ENCODE results near the gene CD109. TPM values are rescaled to one million over a fixed set of nuclear protein-coding genes. Genes with fewer than 3 reads are reported as not detected.
"Not testable (repeated sequence)": the region's sequence is repeated elsewhere in the genome, so short reads cannot be mapped to it uniquely, and the experiment has no call there.

Gene CD109
- total RNA-seq, 1 experiment from 2014 or later, result 47.3 TPM

DNA sequence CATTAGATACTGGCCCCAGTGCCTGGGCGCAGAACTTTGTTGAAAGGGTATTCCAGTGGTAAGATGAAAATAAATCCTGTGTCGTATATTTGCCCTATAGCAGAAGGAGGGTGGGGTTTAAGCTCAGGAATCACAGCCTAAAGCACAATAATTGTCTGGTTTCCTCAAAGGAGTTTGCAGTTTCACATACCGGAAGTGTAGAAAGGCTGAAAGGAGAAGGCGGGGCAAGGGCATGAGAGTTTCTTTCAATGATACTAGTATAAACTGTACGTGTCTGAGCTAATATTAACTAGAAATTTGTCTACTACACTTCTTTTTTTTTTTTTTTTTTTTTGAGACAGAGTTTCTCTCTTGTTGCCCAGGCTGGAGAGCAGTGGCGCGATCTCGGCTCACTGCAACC lies 29.2 kb downstream of the CD109 start:
- not testable (repeated sequence) for H3K36me3 ChIP-seq; H3K27me3 ChIP-seq (replicated peaks); DNase-seq (ENCODE audit: low read depth in 1 of 2, low spot score in 2 of 2); H3K4me3 ChIP-seq; H3K27ac ChIP-seq; H3K9me3 ChIP-seq (replicated peaks)
- H3K4me1 ChIP-seq (replicated peaks), result peaks cover 11% of the 10 kb centered on the region

DNA sequence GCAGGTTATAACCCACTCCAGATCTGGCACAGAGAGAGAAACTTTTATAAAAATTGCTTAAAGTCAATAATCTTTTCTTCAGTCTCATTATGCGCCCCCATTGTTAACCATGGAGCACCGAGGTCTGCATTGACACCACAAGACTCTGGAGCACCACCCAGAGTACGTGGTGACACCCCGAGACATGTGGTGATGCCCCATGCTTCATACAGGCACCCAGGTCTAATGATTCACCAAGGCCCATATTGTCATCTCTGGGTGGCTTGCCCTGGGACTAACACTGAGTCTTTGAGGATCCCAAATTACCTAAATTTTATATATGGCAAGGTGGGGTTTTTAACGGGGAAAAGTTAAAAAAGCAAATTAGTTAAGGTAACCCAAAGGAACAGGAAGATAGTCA lies 31.1 kb downstream of the CD109 start:
- H3K9me3 ChIP-seq (replicated peaks), result no peaks in the 10 kb centered on the region
- H3K36me3 ChIP-seq, result peaks cover 7% of the 10 kb centered on the region
- no peaks in the 10 kb centered on the region for H3K27me3 ChIP-seq (replicated peaks)
- no peak overlapping the region for H3K27ac ChIP-seq
- H3K4me1 ChIP-seq (replicated peaks), result peaks cover 10% of the 10 kb centered on the region
- no peak for DNase-seq (ENCODE audit: low read depth in 1 of 2, low spot score in 2 of 2)
- no peak overlapping the region for H3K4me3 ChIP-seq

DNA sequence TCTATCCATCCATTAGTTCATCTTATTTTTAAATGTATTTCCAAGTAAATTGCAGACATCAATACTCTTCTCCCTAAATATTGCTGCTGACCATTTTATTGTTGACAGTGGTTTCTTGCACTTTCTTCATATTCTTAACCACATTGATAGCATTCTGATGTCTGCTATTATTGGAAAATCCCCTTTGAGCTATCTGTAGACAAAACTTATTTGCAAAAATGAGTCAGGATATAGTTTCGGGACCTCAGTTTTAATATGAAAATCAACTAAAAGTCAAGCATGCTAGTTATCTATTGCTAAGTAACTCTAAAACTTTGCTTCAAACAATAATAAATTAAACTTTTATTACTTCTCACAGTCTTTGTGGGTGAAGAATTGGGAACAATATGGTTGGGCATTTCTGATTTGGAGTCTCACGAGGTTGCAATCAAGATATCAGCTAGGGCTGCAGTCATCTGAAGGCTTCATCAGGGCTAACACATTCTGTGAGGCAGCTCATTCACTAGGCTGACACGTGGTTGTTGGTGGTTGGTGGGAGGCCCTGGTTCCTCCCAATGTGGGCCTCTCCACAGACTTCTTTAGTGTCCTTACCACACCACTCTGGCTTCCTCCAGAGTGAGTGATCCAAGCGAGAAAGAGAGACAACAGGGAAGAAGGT lies 32.7 kb downstream of the CD109 start:
- no peak for DNase-seq (ENCODE audit: low read depth in 1 of 2, low spot score in 2 of 2)

DNA sequence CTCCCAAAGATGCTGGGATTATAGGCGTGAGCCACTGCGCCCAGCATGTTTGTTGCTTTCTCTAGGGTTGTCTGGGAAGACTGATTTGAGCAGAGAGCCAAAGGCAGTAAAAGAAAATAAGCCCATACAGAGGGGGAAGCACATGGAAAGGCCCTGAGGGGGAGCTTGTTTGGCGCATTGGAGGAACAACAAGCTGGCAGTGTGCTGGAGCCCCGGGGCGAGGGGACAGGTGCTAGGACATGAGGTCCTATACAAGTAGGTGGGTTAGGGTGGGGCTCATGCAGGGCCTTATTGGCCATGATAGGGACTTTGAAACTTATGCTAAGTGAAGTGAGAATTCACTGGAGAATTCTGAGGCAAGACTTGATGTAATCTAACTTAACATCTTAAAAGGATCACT lies 35.3 kb downstream of the CD109 start:
- Histone ChIP-seq H3K9me3 (replicated peaks) (no peaks in the 10 kb centered on the region), H3K4me1 (replicated peaks) (no peaks in the 10 kb centered on the region), H3K27me3 (replicated peaks) (no peaks in the 10 kb centered on the region), H3K27ac (no peak overlapping the region), H3K36me3 (peaks cover 43% of the 10 kb centered on the region), H3K4me3 (no peak overlapping the region)
- no peak for DNase-seq (ENCODE audit: low read depth in 1 of 2, low spot score in 2 of 2)

More for the DNA sequence above, 32.7 kb downstream of the CD109 start:
- no peaks in the 10 kb centered on the region for H3K9me3 ChIP-seq (replicated peaks)
- peaks cover 23% of the 10 kb centered on the region for H3K36me3 ChIP-seq
- no peaks in the 10 kb centered on the region for H3K4me1 ChIP-seq (replicated peaks)
- H3K27ac ChIP-seq, result no peak overlapping the region
- no peaks in the 10 kb centered on the region for H3K27me3 ChIP-seq (replicated peaks)
- H3K4me3 ChIP-seq, result no peak overlapping the region

DNA sequence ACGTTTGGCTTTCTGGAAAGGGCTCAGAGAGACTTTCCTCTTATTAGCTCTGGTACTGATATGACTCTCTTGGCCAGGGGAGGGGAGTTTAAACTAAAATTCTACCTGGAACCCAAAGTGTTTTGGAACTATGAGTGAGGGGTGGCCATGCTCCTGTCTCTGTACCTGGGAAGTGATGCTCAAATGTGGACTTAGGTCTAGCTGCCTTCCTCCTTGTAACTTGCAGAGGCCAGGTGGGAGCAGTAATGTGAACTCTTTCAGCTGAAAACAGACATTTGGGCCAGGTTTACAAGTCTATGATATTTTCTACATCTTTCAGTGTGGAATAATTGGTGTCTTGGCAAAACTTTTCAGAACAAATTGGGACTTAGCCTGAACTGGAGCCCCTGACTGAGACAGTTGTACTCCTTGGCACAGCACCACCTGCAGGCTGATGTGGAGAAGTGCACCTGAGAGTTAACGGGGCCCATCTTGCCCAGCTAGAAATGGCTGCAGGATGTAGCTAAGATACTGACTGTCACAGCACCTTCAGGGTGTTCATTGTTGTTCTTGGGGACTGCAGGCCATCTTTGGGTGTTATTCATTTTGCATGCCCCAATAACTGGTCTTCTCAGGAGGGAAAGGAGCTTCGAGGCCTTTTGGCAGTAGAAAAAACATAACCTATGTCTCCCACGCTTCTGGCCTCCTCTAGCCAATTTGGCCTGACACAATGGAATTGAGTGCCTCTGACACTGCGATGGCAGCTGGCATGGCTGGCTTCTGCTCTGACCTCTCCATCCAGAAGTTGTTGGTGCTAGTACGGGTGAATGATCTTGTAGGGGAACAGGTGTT lies 37.1 kb downstream of the CD109 start:
- Histone ChIP-seq H3K4me1 (replicated peaks) (no peaks in the 10 kb centered on the region), H3K27me3 (replicated peaks) (no peaks in the 10 kb centered on the region), H3K27ac (no peak overlapping the region), H3K36me3 (peaks cover 44% of the 10 kb centered on the region), H3K9me3 (replicated peaks) (no peaks in the 10 kb centered on the region), H3K4me3 (no peak overlapping the region)
- DNase-seq (ENCODE audit: low read depth in 1 of 2, low spot score in 2 of 2), result peak; percentile 53 to 61

DNA sequence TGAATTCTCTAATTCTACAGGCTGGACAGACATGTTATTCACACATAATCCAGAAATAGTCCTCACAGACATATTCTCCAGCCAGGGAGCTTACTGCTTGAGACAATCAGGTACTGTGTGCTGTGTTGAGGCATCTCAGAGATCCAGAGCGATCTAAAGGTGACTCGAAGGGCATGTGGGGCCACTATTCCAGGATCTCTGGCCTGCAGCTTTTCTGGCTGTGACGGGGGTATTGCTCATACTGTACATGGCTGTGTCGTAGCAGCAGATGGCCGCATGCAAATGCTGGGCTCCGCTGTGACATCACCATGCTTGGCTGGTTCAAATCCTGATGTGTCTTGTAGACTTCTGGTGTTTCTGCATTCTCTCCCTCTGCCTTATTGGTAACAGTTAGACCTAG lies 37.8 kb downstream of the CD109 start:
- Histone ChIP-seq H3K9me3 (replicated peaks) (no peaks in the 10 kb centered on the region), H3K27me3 (replicated peaks) (no peaks in the 10 kb centered on the region), H3K27ac (no peak overlapping the region), H3K36me3 (peaks cover 44% of the 10 kb centered on the region), H3K4me1 (replicated peaks) (no peaks in the 10 kb centered on the region), H3K4me3 (no peak overlapping the region)
- no peak for DNase-seq (ENCODE audit: low read depth in 1 of 2, low spot score in 2 of 2)

DNA sequence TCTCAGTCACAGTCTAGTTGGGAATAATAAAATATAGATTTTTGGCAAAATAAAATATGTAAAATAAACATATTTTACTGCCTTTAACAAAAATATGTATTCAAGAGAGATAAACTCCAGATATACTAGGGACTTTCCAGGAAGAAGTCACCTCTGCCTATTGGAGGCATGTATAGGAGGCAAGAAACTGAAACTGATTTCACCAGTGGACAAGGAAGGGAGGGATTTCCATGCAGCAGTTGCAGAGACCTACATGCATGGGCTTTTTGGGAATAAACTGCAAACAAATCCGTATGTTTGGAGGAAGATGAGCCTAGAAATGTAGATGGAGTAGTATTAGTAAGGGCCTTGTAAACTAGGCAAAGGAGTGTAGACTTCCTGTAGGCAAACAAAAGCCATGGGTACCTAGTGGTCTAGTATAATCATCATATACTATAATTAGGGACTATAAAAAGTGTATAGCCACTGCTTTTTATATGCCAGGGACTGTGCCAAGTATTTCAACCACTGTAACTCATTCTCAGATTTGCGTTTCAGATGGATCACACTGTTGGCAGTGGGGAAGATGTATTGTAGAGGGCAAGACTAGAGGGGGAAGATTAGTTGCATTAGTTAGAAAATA lies 38.9 kb downstream of the CD109 start:
- no peak overlapping the region for H3K4me3 ChIP-seq
- H3K27me3 ChIP-seq (replicated peaks), result no peaks in the 10 kb centered on the region
- no peak for DNase-seq (ENCODE audit: low read depth in 1 of 2, low spot score in 2 of 2)
- peaks cover 44% of the 10 kb centered on the region for H3K36me3 ChIP-seq
- H3K27ac ChIP-seq, result no peak overlapping the region
- no peaks in the 10 kb centered on the region for H3K4me1 ChIP-seq (replicated peaks)
- H3K9me3 ChIP-seq (replicated peaks), result no peaks in the 10 kb centered on the region

DNA sequence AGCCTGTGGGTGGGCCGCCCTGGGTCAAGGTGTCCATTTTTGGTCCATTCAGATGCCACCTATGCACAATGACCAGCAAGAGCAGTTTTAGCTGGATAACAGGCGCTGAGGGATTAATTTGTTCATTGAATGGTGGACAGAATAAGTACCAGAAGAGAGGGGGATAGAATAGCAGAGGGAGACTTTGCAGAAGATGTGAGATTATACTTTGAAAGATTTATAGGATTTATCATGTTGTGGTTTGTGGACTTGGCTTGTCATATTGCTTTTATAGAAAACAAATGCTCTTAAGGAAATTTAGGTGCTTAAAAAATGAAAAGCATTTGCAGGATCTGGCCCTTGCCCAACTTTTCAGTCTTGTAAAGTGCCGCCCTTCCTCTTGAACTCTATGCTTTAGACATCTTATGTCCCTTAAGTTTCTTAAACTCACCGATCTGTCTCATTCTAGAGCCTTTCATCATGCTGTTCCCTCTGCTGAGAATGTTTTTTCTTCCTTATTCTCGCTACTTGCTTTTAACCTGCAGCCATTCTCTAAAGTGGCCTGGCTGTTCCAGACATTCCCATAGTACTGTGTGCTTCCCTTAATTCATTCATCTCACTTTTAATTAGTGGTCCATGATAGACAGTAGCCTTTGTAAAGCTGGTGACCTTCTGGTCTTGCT lies 42.5 kb downstream of the CD109 start:
- no peak overlapping the region for H3K4me3 ChIP-seq
- H3K27ac ChIP-seq, result no peak overlapping the region
- no peak for DNase-seq (ENCODE audit: low read depth in 1 of 2, low spot score in 2 of 2)

DNA sequence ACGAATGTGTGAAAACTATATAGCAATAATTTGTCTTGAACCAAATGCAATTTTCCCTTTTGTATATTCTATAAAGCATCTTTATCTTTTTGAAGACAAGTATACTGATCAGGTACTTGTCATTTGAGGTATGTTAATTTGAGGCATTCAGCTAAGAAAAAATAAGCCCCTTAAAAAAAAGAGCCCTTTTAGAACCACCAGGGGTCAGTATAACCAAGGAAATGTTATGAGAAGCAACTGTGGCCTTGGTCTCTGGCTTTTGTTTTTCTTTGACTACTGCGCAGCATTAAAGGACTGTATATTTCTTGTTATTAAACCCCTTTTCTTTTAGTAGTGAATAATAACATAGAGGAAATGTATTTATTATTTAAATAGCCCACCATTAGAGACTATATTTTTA lies 43.1 kb downstream of the CD109 start:
- no peak overlapping the region for H3K27ac ChIP-seq
- H3K4me3 ChIP-seq, result no peak overlapping the region
- peaks cover 21% of the 10 kb centered on the region for H3K36me3 ChIP-seq
- DNase-seq (ENCODE audit: low read depth in 1 of 2, low spot score in 2 of 2), result peak in 1 of 2 experiments; percentile 52
- H3K27me3 ChIP-seq (replicated peaks), result no peaks in the 10 kb centered on the region
- no peaks in the 10 kb centered on the region for H3K4me1 ChIP-seq (replicated peaks)
- no peaks in the 10 kb centered on the region for H3K9me3 ChIP-seq (replicated peaks)

More for the DNA sequence above, 42.5 kb downstream of the CD109 start:
- Histone ChIP-seq H3K36me3 (peaks cover 24% of the 10 kb centered on the region), H3K9me3 (replicated peaks) (no peaks in the 10 kb centered on the region), H3K27me3 (replicated peaks) (no peaks in the 10 kb centered on the region), H3K4me1 (replicated peaks) (no peaks in the 10 kb centered on the region)

DNA sequence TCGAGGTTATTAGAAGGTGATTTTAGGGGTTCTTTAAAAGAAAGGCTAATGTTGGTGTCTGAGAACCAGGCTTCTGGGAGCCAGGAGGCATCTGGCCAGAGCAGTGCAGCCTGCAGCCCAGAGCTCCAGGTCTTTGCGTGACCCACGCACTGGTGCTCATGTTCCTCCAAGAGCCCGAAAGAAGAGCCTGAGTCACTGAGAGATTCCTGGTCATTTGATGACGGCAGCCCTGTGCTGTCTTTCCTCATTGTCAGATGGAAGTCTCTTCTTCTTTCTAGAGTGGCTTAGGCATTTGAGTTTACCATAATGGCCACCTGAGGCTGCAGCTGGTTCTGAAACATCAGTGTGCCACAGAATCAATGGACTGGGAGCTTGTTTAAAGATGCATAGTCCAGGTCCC lies 46.4 kb downstream of the CD109 start:
- no peaks in the 10 kb centered on the region for H3K9me3 ChIP-seq (replicated peaks)
- H3K4me3 ChIP-seq, result no peak overlapping the region
- peaks cover 9% of the 10 kb centered on the region for H3K36me3 ChIP-seq
- H3K4me1 ChIP-seq (replicated peaks), result peaks cover 4% of the 10 kb centered on the region
- DNase-seq (ENCODE audit: low read depth in 1 of 2, low spot score in 2 of 2), result no peak
- H3K27me3 ChIP-seq (replicated peaks), result no peaks in the 10 kb centered on the region
- no peak overlapping the region for H3K27ac ChIP-seq

DNA sequence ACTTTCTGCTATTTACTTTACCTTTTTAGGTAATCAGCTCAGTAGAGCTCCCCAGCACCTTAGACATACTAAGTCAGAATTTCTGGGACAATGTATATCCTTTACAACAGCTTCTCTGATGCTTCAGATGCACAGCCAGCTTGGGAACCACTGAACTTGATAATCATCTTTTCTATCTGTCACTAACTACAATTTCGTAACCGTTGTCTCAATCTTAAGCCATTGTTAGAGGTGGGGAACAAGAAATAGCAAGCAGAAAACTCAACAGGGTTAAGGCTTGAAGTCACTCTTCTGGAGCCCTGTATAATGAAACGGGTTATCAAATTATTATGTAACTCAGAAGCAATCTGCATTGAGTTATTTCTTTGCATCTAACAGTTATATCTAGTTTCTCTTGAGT lies 47.1 kb downstream of the CD109 start:
- Histone ChIP-seq H3K27ac (no peak overlapping the region), H3K4me3 (no peak overlapping the region), H3K36me3 (peaks cover 9% of the 10 kb centered on the region), H3K9me3 (replicated peaks) (no peaks in the 10 kb centered on the region), H3K4me1 (replicated peaks) (peaks cover 4% of the 10 kb centered on the region), H3K27me3 (replicated peaks) (no peaks in the 10 kb centered on the region)
- DNase-seq (ENCODE audit: low read depth in 1 of 2, low spot score in 2 of 2), result no peak

DNA sequence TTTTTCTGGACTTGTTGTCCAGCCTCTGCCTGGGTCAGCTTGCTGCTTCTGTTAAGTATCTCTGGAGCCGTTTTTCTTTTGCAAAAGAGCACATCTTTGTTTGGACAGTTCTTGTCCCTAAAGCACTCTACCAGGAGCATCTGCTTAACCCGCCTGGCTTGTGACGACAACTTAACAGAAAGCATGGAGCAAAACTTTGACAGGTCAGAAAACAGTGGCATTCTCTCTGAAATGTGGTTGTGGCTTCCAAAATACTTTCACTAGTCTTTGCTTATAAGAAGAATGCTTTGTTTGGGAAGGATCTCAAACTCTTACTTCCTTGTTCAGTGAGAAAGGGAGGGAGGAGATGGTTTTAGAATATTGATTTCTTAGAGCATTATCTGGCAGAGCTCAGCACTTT lies 47.6 kb downstream of the CD109 start:
- no peaks in the 10 kb centered on the region for H3K27me3 ChIP-seq (replicated peaks)
- DNase-seq (ENCODE audit: low read depth in 1 of 2, low spot score in 2 of 2), result no peak
- no peak overlapping the region for H3K4me3 ChIP-seq
- H3K27ac ChIP-seq, result no peak overlapping the region
- H3K4me1 ChIP-seq (replicated peaks), result peaks cover 4% of the 10 kb centered on the region
- H3K9me3 ChIP-seq (replicated peaks), result no peaks in the 10 kb centered on the region
- H3K36me3 ChIP-seq, result peaks cover 9% of the 10 kb centered on the region

DNA sequence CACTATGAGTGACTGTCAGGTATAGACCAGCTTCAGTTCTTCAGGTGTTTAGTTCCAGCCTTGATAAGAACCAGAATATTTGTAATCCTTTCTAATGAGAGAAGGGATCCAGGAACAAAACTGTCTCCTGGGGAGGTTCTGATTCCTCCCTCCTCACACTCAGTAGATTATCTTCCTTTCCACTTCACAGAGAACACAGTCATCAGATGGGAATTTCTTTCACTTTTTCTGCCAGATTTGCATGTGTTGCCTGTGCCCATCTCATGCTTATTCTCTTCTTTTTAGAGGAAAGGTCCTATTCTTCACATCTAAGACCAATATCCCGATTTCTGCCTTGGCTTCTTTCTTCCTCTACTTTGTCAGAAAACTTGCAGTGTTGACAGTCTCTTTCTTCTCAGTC lies 50.8 kb downstream of the CD109 start:
- Histone ChIP-seq H3K27me3 (replicated peaks) (no peaks in the 10 kb centered on the region), H3K36me3 (peaks cover 11% of the 10 kb centered on the region), H3K27ac (no peak overlapping the region), H3K4me1 (replicated peaks) (peaks cover 4% of the 10 kb centered on the region), H3K4me3 (no peak overlapping the region), H3K9me3 (replicated peaks) (no peaks in the 10 kb centered on the region)
- DNase-seq (ENCODE audit: low read depth in 1 of 2, low spot score in 2 of 2), result no peak

DNA sequence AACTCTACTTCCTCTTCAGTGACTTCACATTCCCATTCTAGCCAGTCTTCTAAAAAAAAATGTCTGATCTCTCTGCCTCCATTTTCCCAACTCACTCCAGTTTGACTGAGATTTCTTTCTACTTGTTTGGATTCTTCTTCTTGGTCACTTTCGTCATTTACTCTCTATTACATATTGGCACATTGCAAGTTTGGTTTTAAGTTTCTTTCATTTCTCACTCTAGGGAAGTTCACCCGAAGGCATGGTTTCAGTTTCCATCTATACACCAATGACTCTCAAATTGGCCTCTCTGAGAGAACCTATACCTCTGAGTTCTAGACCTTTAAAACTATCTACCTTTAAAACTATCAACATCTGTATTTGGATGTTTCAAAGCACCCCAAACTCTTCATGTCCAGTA lies 51.3 kb downstream of the CD109 start:
- Histone ChIP-seq H3K36me3 (peaks cover 11% of the 10 kb centered on the region), H3K9me3 (replicated peaks) (no peaks in the 10 kb centered on the region), H3K27me3 (replicated peaks) (no peaks in the 10 kb centered on the region), H3K27ac (no peak overlapping the region), H3K4me1 (replicated peaks) (peaks cover 4% of the 10 kb centered on the region), H3K4me3 (no peak overlapping the region)
- DNase-seq (ENCODE audit: low read depth in 1 of 2, low spot score in 2 of 2), result no peak
